ENCODE results near the gene TDRKH.

Gene TDRKH

GRCh38 chr1:151823175-151823574, 32.9 kb upstream of the TDRKH start:
- no peak for DNase-seq

GRCh38 chr1:151822404-151822803, 32.1 kb upstream of the TDRKH start:
- DNase-seq = no peak

- peak in 1 of 2 donors; percentile 38 for DNase-seq
Measured at GRCh38 chr1:151820940-151821339, 30.6 kb upstream of the TDRKH start.

DNA sequence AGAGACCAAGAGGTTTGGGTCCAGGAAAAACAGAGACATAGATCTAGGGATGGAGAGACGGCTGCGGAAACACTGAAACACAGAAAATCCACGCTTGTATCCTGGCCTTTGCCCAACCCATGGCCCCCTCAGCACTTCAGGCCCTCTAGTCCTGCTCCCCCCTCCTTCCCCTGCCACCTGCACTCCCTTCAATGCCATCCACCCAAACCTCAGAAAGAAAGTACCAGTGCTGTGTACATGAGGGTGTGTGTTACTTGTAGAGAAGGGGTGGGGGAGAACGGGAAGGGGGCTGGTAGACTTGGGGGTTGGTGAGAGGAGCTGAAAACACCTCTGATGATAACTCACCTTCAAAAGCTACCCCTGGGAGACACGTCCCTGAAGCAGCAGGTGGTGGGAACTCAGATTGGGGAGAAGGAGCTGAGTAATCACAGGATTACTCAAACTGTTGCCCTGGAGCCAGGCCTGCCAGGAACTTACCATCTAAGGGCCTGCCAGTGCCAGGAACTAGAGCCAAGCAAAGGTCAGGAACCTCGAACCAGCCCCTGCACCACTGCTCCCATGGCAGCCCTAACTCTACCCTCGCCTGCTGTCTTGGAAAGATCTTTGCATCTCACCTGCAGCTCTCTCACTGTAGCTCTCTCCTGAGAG, 29.8 kb upstream of the TDRKH start:
- no peak for DNase-seq

GRCh38 chr1:151819227-151819835, 29.0 kb upstream of the TDRKH start:
- no peak for DNase-seq

- no peak for DNase-seq
Measured at GRCh38 chr1:151817353-151817730, 27.0 kb upstream of the TDRKH start.

- no peak for DNase-seq
Measured at GRCh38 chr1:151816548-151817352, 26.4 kb upstream of the TDRKH start.

DNA sequence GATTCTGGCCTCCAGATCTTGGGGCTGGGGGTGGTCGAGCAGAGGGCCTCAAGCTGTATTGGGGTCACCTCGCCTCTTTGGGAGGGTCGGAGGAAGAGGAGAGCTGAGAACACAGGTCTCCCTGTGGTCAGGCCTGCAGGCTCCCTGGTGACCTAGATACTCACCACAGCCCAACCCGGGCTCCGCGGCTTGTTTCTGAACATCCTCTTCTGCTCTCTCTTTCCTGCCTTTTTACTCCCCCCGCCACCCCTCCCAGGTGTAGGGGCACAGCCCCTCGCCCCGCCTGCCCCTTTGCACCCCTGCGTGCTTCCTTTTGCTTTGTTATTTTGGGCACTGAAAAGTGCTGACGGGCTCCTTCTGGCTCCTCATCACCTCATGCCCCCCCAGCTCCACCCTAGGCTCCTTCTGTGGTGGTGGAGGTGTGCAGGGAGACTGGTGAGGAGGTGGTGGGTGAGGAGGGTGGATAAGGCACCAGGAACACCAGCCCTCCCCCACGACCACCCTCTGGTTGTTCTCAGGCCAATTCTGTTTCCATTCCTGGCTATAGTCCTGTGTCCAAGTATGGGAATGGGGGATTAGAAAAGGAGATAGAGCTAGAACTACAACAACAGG, 25.5 kb upstream of the TDRKH start:
- DNase-seq = peak; percentile 46 to 60

DNA sequence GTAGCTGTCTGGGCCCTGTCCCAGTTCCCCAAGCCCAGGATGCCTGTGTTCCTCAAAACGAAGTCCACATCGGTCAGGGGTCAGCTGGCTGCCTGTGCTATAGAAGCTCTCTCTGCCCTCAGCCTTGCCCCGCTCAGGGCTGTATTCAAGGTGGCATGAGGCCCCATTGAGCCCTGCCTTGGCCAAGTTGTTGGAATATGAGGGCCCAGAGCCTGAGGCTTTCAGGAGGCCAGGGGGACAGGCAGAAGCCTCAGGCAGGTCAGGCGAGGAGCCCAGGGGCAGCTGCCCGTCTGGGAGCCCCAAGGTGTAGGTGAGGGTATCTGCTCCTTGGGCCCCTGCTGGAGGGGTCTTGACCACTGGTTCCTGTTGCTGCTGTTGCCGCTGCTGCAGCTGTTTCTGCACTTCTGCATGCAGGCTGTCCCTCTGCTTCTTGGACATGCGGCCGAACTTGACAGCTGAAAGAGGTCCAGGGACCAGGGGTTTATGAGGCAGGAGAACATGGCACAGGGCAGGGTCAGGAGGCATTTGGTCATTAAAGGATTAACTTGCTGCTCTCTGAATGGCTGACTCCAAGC, 24.8 kb upstream of the TDRKH start:
- DNase-seq = no peak

GRCh38 chr1:151814426-151814825, 24.1 kb upstream of the TDRKH start:
- no peak for DNase-seq

DNA sequence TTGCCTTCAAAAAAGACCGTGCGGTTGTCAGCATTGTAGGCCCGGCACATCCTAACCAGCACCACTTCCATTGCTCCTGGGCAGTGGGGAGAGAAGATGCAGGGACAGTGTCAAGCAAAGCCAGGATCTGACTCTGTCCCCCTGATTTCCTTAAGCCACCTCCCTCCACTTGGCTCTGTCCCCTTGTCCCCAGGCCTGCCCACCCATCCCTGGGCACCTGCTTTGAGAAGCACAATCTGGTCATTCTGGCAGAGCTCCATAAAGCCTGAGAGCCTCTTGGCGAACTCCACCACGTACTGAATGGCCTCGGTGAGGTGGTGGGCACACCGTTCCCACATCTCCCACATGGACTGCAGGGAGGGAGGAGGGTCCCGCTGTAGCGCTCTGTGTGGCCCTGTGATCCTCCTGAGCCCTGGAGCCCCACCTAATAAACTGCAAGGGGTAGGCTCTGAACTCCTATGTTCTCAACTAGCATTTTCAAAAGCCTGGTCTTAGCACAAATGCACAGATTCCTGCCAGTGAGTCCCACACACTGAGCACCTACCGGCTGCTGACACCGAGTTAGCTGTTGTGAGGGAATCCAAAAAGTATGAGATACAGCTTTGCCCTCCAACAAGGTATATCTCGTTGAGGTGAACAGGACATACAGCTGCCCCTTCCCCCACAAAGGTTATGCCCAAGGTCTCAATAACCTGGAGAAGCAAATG, 23.1 kb upstream of the TDRKH start:
- no peak for DNase-seq

- no peak for DNase-seq
Measured at GRCh38 chr1:151811181-151811580, 20.9 kb upstream of the TDRKH start.

GRCh38 chr1:151809985-151810556, 19.8 kb upstream of the TDRKH start:
- no peak for DNase-seq

DNA sequence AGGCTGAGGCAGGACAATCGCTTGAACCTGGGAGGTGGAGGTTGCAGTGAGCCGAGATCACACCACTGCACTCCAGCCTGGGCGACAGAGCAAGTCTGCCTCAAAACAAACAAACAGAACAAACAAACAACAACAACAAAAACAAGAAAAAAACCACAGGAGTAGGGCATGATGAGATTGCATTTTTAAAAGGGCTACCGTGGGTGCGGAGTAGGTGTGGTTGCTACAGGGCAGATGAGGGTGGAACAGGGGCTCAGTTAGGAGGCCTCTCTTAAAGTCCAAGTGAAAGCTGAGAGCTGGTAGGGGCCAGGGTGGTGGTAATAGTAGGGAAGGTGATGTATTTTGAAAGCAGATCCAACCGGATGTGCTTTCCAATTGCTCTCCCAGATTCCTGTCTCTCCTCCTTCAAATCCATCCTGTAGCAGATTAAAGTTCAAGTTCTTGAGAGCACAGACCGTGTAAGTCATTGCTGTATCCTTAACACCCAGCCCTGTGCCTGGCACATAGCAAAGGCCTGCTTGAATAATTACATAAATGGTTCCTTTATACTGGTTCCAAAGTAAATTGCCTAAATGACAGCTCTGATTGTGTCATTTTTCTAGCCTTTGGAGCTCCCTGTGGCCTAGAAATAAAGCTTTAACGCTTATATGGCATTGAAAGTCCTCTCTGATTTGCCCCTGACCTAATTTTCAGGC, 19.1 kb upstream of the TDRKH start:
- DNase-seq = no peak

GRCh38 chr1:151807766-151808165, 17.5 kb upstream of the TDRKH start:
- no peak for DNase-seq

DNA sequence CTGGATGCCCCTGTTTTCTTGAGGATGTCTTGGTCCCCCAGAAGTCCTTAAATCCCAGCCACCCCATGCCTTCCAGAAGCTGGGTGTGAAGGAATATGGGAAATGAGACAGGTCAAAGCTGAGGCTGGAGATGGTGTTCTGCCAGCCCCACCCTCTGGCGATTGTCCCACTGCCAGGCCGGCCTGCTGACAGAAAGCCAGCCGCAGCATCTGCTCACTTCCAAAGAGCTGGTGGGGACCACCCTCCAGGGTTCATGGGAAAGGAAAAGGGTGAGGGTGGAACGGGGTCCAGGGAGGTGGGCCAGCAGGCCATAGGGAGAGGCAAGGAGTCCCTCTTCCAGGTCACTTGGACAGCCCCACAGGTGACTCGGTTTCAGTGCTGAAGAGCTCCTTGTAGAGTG, 16.8 kb upstream of the TDRKH start:
- no peak for DNase-seq

DNA sequence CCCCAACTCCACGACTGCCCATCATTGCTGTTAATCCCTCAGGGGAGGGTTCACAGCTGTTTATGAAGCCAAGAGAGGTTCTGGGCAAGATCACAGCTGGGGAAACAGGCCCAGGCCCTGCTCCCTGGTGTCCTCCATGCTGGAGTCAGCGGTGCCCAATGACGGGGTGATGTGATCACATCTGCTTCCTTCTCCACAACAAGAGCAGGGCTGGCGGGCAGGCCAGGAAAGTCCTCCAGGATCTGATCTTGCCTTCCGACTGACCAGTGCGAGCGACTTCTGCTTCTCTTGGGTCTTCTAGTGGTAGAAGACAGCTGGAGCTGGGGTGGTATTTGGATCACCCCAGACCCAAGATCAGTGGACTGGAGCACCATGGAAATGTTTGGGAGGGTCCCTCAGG, 15.9 kb upstream of the TDRKH start:
- DNase-seq = no peak

DNA sequence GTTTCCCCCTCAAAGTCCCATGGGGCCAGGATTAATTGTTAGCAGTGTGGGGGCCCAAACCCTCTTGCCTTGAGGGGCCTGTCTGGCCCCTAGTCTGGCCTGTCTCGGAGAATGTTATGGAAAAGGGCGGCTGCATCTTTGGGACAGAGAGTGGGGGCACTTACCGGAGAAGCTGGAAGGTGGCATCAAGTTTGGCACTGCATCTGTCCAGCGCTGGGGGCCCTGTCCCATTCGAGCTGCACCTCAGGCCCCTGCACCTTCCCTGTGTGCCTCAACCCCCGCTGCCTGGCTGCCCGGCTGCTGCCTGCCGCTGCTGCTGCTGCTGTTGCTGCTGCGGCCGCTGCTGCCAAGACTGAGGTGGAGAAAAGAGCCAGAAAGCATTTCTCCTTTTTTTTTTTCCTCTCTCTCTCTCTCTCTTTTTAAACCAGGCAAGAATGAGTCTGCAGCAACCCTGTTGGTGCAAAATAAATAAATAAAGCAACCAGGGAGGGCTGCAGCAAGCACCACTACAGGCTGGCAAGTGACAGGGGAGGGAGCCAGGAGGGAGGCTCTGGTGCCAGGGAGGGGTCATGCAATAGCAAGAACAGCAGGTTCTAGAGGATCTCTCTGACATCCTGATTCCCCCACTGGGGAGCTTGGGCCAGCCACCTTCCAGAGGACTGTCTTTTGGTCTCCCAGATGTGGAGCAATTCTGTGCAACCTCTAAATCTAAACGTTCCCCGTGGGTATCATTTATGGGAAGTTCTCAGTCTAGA, 14.9 kb upstream of the TDRKH start, which contains the start of gene LINGO4:
LINGO4 (minus strand) TSS at position 354 of the 755 bp plus-strand sequence. CDS start 2,715 bp downstream, outside the sequence.
- no peak for DNase-seq

DNA sequence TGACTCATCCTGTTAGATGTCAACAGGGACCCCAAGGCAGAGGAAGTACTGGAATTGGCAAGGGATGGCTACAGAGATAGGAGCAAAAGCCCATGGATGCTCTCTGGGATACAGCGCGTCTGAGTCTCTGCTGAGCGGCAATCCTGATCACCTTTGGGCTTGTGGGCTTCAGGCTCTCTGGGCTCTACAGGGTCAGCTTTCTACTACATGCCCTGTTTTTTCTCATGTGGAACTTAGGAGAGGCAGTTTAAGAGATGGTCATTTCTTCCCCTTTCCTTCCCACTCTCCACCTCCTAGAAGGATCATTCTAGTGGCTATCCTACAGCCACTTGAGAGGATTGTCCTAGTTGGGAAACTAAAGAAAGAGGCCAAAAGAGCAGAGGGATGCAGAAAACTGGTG, 13.6 kb upstream of the TDRKH start:
- no peak for DNase-seq

DNA sequence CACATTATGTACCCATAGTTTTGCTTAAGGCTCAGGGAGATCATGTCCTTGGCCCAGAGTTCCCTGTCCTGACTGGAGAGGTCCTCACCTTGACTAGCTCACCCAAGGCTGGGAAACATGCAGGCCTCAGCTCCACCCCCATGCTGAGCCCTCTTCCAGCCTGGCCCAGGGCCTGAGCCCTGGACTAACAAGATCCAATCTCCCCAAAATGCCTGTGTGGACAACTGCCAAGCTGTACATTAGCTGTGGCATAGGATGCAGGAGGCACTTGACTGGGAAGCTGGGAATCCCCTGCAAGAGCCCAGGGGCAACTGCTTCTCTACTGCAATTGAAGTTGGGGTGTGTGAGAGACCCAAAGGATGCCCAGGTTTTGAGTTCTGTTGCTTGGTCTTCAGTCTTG, 12.9 kb upstream of the TDRKH start:
- no peak for DNase-seq

DNA sequence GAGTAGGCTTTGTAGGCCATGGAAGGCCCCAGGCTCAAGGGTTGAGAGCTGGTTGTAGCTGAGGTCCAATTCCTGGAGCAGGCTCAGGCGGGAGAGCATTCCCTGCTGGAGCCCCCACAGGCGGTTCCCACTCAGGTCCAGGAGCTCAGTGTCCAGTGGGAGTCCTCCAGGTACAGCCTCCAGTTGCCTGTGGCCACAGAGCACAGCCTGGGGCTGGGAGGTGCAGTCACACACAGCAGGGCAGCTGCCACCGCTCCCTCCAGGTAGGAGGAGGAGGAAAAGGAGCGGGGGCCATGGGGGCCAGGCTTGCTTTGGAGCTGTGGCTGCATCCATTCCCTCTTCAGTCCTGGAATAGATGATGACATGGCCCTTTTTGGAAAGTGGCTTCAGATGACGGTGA, 12.1 kb upstream of the TDRKH start:
- DNase-seq = no peak

All from CD4-positive, alpha-beta T cell treated with Interleukin-1 beta for 1 hour (primary cell).